ENCODE results near the gene B4GALT2. TPM values are rescaled to one million over a fixed set of nuclear protein-coding genes. Genes with fewer than 3 reads are reported as not detected.

Gene B4GALT2
- polyA plus RNA-seq, 1 of the 3 experiments (the other 2 are of a cell fraction) = 48.0 TPM

GRCh38 chr1:43970911-43971310 lies 8.1 kb upstream of the B4GALT2 start:
- H3K9me2 ChIP-seq = no peaks in the 10 kb centered on the region
- no peak for DNase-seq
- H3K27me3 ChIP-seq (ENCODE audit: insufficient read depth) = no peaks in the 10 kb centered on the region
- H2AFZ ChIP-seq (ENCODE audit: low read depth) = no peak overlapping the region
- peak overlapping the region; percentile 98 to 100 for H3K4me3 ChIP-seq (ENCODE audit: low read depth in 2 of 2, low read length in 1 of 2)
- peaks cover 0 to 38% of the 10 kb centered on the region in 2 experiments for H3K36me3 ChIP-seq (replicated peaks in 1 of 2; ENCODE audit: control insufficient read depth in 1 of 2, insufficient read depth in 2 of 2, low read length in 1 of 2)
- ChIA-PET POLR2A (interaction anchor here (0.9 to 1.4 kb wide), 4 partner anchors 7 to 60 kb away, joined by 3 to 4 read pairs (median 3); no protein-coding TSS in a partner anchor), CTCF (interaction anchor here (0.7 to 1.7 kb wide), 4 partner anchors 25 to 70 kb away, joined by 3 to 5 read pairs (median 3); no protein-coding TSS in a partner anchor)
- peaks cover 29% of the 10 kb centered on the region for H3K79me2 ChIP-seq (ENCODE audit: insufficient read depth)
- H3K9ac ChIP-seq = peak overlapping the region; percentile 82; the same call in 1 of the 2 replicates
- H3F3A ChIP-seq (replicated peaks; ENCODE audit: insufficient read depth) = peaks cover 14% of the 10 kb centered on the region
- WGBS (ENCODE audit: low lambda C conversion rate) = 66% methylated on average over 7 of the region's 9 CpGs
- H3K4me1 ChIP-seq (ENCODE audit: control insufficient read depth in 1 of 2, insufficient read depth in 2 of 2, low read depth in 1 of 2, low read length in 1 of 2) = peaks cover 7 to 29% of the 10 kb centered on the region in 2 experiments; a peak in 1 of 4 replicates
- H4K20me1 ChIP-seq (ENCODE audit: insufficient read depth) = peaks cover 4% of the 10 kb centered on the region
- TF ChIP-seq POLR2AphosphoS5 (IDR thresholded peaks at IDR 0.05; ENCODE audit: low read depth, low read length) = no peak
- TF ChIP-seq, protein P1, sequence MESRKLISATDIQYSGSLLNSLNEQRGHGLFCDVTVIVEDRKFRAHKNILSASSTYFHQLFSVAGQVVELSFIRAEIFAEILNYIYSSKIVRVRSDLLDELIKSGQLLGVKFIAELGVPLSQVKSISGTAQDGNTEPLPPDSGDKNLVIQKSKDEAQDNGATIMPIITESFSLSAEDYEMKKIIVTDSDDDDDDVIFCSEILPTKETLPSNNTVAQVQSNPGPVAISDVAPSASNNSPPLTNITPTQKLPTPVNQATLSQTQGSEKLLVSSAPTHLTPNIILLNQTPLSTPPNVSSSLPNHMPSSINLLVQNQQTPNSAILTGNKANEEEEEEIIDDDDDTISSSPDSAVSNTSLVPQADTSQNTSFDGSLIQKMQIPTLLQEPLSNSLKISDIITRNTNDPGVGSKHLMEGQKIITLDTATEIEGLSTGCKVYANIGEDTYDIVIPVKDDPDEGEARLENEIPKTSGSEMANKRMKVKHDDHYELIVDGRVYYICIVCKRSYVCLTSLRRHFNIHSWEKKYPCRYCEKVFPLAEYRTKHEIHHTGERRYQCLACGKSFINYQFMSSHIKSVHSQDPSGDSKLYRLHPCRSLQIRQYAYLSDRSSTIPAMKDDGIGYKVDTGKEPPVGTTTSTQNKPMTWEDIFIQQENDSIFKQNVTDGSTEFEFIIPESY (IDR thresholded peaks at IDR 0.05; ENCODE audit: borderline replicate concordance, low read depth) = no peak
- TF ChIP-seq USF1 (IDR thresholded peaks at IDR 0.05; ENCODE audit: borderline replicate concordance, low read depth) = no peak
- no peak for TF ChIP-seq MXI1 (IDR thresholded peaks at IDR 0.05; ENCODE audit: low read depth, low read length)
- TF ChIP-seq RXRA (IDR thresholded peaks at IDR 0.05; ENCODE audit: borderline replicate concordance, low read depth) = no peak
- TF ChIP-seq TCF12 (IDR thresholded peaks at IDR 0.05) = no peak
- TF ChIP-seq EP300 (IDR thresholded peaks at IDR 0.05; ENCODE audit: borderline replicate concordance in 1 of 2, low read depth in 1 of 2, low read length in 1 of 2) = no peak
- TF ChIP-seq EZH2phosphoT487 (IDR thresholded peaks at IDR 0.05; ENCODE audit: borderline replicate concordance, low read depth) = no peak
- H3K4me2 ChIP-seq = peak overlapping the region; percentile 95
- H3K9me3 ChIP-seq = no peaks in the 10 kb centered on the region
- H3K27ac ChIP-seq (ENCODE audit: low read depth in 2 of 2, low read length in 1 of 2) = no peak overlapping the region; a peak in 1 of 4 replicates

- peak overlapping the region; percentile 98 to 100; a peak in 1 of 4 replicates for H3K4me3 ChIP-seq (ENCODE audit: low read depth in 2 of 2, low read length in 1 of 2)
- WGBS (ENCODE audit: low lambda C conversion rate) = 97% methylated on average over 13 of the region's 17 CpGs
- no peaks in the 10 kb centered on the region for H3K9me3 ChIP-seq
- DNase-seq = no peak
- no peaks in the 10 kb centered on the region for H3K9me2 ChIP-seq
- H3K36me3 ChIP-seq (replicated peaks in 1 of 2; ENCODE audit: control insufficient read depth in 1 of 2, insufficient read depth in 2 of 2, low read length in 1 of 2) = peaks cover 3 to 42% of the 10 kb centered on the region in 2 experiments
- H3K4me1 ChIP-seq (ENCODE audit: control insufficient read depth in 1 of 2, insufficient read depth in 2 of 2, low read depth in 1 of 2, low read length in 1 of 2) = peaks cover 8 to 34% of the 10 kb centered on the region in 2 experiments; a peak in 1 of 4 replicates
- H2AFZ ChIP-seq (ENCODE audit: low read depth) = no peak overlapping the region
- ChIA-PET CTCF (interaction anchor here (0.9 to 1.7 kb wide), 3 partner anchors 36 to 221 kb away, joined by 3 to 5 read pairs (median 3); no protein-coding TSS in a partner anchor), POLR2A (interaction anchor here (1.4 kb wide), 1 partner anchor 9 kb away, joined by 3 read pairs; no protein-coding TSS in a partner anchor)
- peaks cover 14% of the 10 kb centered on the region for H3F3A ChIP-seq (replicated peaks; ENCODE audit: insufficient read depth)
- peaks cover 35% of the 10 kb centered on the region for H3K79me2 ChIP-seq (ENCODE audit: insufficient read depth)
- H3K27ac ChIP-seq (ENCODE audit: low read depth in 2 of 2, low read length in 1 of 2) = no peak overlapping the region; a peak in 1 of 4 replicates
- peak overlapping the region; percentile 95; the same call in 1 of the 2 replicates for H3K4me2 ChIP-seq
- H4K20me1 ChIP-seq (ENCODE audit: insufficient read depth) = peaks cover 10% of the 10 kb centered on the region
- no peak overlapping the region for H3K9ac ChIP-seq
- no peak for TF ChIP-seq POLR2AphosphoS5 (IDR thresholded peaks at IDR 0.05; ENCODE audit: low read depth, low read length)
- TF ChIP-seq USF1 (IDR thresholded peaks at IDR 0.05; ENCODE audit: borderline replicate concordance, low read depth) = no peak
- TF ChIP-seq EZH2phosphoT487 (IDR thresholded peaks at IDR 0.05; ENCODE audit: borderline replicate concordance, low read depth) = no peak
- TF ChIP-seq RFX5 (IDR thresholded peaks at IDR 0.05; ENCODE audit: low read length) = no peak
- no peak for TF ChIP-seq NRF1 (IDR thresholded peaks at IDR 0.05; ENCODE audit: low read depth, low read length)
- TF ChIP-seq GABPA (IDR thresholded peaks at IDR 0.05; ENCODE audit: low read depth) = no peak
- TF ChIP-seq, protein P2, sequence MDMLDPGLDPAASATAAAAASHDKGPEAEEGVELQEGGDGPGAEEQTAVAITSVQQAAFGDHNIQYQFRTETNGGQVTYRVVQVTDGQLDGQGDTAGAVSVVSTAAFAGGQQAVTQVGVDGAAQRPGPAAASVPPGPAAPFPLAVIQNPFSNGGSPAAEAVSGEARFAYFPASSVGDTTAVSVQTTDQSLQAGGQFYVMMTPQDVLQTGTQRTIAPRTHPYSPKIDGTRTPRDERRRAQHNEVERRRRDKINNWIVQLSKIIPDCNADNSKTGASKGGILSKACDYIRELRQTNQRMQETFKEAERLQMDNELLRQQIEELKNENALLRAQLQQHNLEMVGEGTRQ (IDR thresholded peaks at IDR 0.05; ENCODE audit: borderline replicate concordance, low read depth, low read length) = no peak
- no peak for TF ChIP-seq EP300 (IDR thresholded peaks at IDR 0.05; ENCODE audit: borderline replicate concordance in 1 of 2, low read depth in 1 of 2, low read length in 1 of 2)
- TF ChIP-seq FOXM1 (IDR thresholded peaks at IDR 0.05; ENCODE audit: low read depth) = no peak
- TF ChIP-seq CTCF (IDR thresholded peaks at IDR 0.05) = no peak
- TF ChIP-seq TEAD4 (IDR thresholded peaks at IDR 0.05; ENCODE audit: borderline replicate concordance, insufficient read depth) = no peak
- no peak for TF ChIP-seq FOSL2 (IDR thresholded peaks at IDR 0.05; ENCODE audit: borderline replicate concordance, low read depth)
- H3K27me3 ChIP-seq (ENCODE audit: insufficient read depth) = no peaks in the 10 kb centered on the region
Observed at GRCh38 chr1:43971336-43971980, 7.6 kb upstream of the B4GALT2 start.
